Adrenal gland (tissue), 5 donors: Measurements from ENCODE around the gene TNC.

ENCODE experiments used
- POLR2A ChIP-seq, 2 donors: fragments of 450-650 bp; IDR thresholded peaks; one replicate each; pipeline ENCODE4 v1.6.1; 2017; ENCODE audit warnings: antibody characterized with exemption in 2 of 2, mild to moderate bottlenecking in 2 of 2, moderate library complexity in 1 of 2
- TF ChIP-seq, protein P1 (sequence below), 6 experiments: fragments of 450-650 bp in 4 of 6; fragments of 200-600 bp in 2 of 6; sonication (generic) in 1 of 6; IDR thresholded peaks; 1 replicate in 5 of 6; 2 replicates in 1 of 6; pipeline versions ENCODE4 v1.5.1 to v1.8.0; 2016 to 2021; ENCODE audit warnings: antibody characterized with exemption in 6 of 6, mild to moderate bottlenecking in 2 of 6, moderate library complexity in 1 of 6
- donor health status: DM: no; HTN: no; CAD: no.

DNA sequence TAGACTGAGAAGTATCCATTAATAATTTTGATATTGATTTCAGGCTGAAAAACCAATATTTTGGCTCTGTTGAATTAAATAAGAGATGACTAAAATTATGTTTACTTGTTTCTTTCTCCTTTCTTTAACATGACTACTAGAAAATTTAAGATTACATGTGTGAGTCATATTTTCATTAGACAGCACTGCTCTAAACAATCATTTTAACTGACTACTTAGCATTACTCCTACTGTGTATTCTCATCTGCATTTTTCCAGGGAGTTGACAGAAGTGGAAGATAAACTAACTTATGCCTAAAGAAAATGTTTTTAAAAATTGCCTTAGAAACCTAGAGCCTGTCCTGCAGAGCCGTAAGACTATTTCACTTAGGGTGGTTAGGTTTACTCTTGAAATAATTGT lies 29.1 kb downstream of the TNC start:
- TF ChIP-seq POLR2A (IDR thresholded peaks at IDR 0.05), result no peak
- TF ChIP-seq, protein P1, sequence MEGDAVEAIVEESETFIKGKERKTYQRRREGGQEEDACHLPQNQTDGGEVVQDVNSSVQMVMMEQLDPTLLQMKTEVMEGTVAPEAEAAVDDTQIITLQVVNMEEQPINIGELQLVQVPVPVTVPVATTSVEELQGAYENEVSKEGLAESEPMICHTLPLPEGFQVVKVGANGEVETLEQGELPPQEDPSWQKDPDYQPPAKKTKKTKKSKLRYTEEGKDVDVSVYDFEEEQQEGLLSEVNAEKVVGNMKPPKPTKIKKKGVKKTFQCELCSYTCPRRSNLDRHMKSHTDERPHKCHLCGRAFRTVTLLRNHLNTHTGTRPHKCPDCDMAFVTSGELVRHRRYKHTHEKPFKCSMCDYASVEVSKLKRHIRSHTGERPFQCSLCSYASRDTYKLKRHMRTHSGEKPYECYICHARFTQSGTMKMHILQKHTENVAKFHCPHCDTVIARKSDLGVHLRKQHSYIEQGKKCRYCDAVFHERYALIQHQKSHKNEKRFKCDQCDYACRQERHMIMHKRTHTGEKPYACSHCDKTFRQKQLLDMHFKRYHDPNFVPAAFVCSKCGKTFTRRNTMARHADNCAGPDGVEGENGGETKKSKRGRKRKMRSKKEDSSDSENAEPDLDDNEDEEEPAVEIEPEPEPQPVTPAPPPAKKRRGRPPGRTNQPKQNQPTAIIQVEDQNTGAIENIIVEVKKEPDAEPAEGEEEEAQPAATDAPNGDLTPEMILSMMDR (IDR thresholded peaks at IDR 0.05), result no peak
